Measurements from ENCODE around the gene TNFRSF6B.
A peak's percentile ranks its signal among the peaks of the same experiment; 100 is the strongest.
"Not testable (repeated sequence)": the region's sequence is repeated elsewhere in the genome, so short reads cannot be mapped to it uniquely, and the experiment has no call there.

Gene TNFRSF6B

GRCh38 chr20:63696628-63697356 lies at the start of gene TNFRSF6B:
TSS of gene TNFRSF6B (plus strand) at chr20:63696652. CDS start at chr20:63696768, 116 bp downstream.
- no peak for DNase-seq

GRCh38 chr20:63648190-63648589 lies 48.3 kb upstream of the TNFRSF6B start:
- no peak for DNase-seq

GRCh38 chr20:63648895-63649589 lies 47.4 kb upstream of the TNFRSF6B start:
- DNase-seq: no peak

GRCh38 chr20:63650486-63650885 lies 46.0 kb upstream of the TNFRSF6B start:
- not testable (repeated sequence) for DNase-seq

- no peak for DNase-seq
Measured at GRCh38 chr20:63651942-63652191, 44.6 kb upstream of the TNFRSF6B start.

- no peak for DNase-seq
Measured at GRCh38 chr20:63652192-63652980, 44.1 kb upstream of the TNFRSF6B start.

GRCh38 chr20:63653041-63653973 lies 43.1 kb upstream of the TNFRSF6B start, which contains the start of gene STMN3:
TSS of gene STMN3 (minus strand) at chr20:63653424. CDS start at chr20:63653345, 79 bp downstream.
- DNase-seq: peak; percentile 36

- DNase-seq: no peak
Measured at GRCh38 chr20:63653974-63654668, 42.3 kb upstream of the TNFRSF6B start.

GRCh38 chr20:63655249-63655648 lies 41.2 kb upstream of the TNFRSF6B start:
- no peak for DNase-seq

- no peak for DNase-seq
Measured at GRCh38 chr20:63656451-63656850, 40.0 kb upstream of the TNFRSF6B start.

- no peak for DNase-seq
Measured at GRCh38 chr20:63657260-63657936, 39.1 kb upstream of the TNFRSF6B start.

- peak; percentile 52 for DNase-seq
Measured at GRCh38 chr20:63657937-63658748, 38.3 kb upstream of the TNFRSF6B start, which contains the start of gene RTEL1. TSS of gene RTEL1 (plus strand) at chr20:63658312. CDS start at chr20:63659403, 1,091 bp downstream.

- no peak for DNase-seq
Measured at GRCh38 chr20:63658749-63659187, 37.7 kb upstream of the TNFRSF6B start.

- DNase-seq: no peak
Measured at GRCh38 chr20:63659370-63659769, 37.1 kb upstream of the TNFRSF6B start.

- DNase-seq: not testable (repeated sequence)
Measured at GRCh38 chr20:63660174-63660573, 36.3 kb upstream of the TNFRSF6B start.

GRCh38 chr20:63660622-63661021 lies 35.8 kb upstream of the TNFRSF6B start:
- DNase-seq: no peak

GRCh38 chr20:63661108-63661507 lies 35.3 kb upstream of the TNFRSF6B start:
- DNase-seq: no peak

- DNase-seq: no peak
Measured at GRCh38 chr20:63661959-63662812, 34.3 kb upstream of the TNFRSF6B start.

GRCh38 chr20:63662813-63663189 lies 33.7 kb upstream of the TNFRSF6B start:
- DNase-seq: no peak
